ENCODE measurements around the gene TUG1. TPM values are rescaled to one million over a fixed set of nuclear protein-coding genes. Genes with fewer than 3 reads are reported as not detected.

TUG1 gene
- total RNA-seq, 4 donors from 2014 or later = 27.9 to 63.1 (median 41.5) TPM

DNA sequence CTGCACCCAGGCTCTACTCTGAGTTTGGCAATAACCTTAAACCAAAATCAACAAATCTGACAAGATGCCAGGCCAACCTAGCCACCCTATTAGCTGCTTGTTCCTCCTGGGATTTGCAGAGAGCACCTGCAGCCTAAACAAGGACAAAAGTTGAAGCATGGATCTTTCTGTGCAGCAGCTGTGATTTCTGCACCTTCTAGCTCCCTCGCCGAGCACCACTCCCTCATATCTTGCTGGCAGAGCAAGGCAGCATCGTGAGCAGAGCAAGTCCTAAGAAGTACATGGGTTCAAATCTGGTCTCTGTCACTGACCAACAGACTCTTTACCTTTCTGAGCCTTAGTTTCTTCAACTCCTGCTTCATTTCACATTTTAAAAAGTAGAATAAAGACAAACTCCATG is 38.8 kb upstream of the TUG1 start:
- 85 to 98% methylated on average over 3 of the region's 3 CpGs for whole genome bisulfite sequencing, 2 donors

GRCh38 chr22:30931541-30932300 is 37.3 kb upstream of the TUG1 start:
- no peak overlapping the region for H3K27ac ChIP-seq
- TF ChIP-seq POLR2A (IDR thresholded peaks at IDR 0.05) = no peak
- TF ChIP-seq, protein P1, sequence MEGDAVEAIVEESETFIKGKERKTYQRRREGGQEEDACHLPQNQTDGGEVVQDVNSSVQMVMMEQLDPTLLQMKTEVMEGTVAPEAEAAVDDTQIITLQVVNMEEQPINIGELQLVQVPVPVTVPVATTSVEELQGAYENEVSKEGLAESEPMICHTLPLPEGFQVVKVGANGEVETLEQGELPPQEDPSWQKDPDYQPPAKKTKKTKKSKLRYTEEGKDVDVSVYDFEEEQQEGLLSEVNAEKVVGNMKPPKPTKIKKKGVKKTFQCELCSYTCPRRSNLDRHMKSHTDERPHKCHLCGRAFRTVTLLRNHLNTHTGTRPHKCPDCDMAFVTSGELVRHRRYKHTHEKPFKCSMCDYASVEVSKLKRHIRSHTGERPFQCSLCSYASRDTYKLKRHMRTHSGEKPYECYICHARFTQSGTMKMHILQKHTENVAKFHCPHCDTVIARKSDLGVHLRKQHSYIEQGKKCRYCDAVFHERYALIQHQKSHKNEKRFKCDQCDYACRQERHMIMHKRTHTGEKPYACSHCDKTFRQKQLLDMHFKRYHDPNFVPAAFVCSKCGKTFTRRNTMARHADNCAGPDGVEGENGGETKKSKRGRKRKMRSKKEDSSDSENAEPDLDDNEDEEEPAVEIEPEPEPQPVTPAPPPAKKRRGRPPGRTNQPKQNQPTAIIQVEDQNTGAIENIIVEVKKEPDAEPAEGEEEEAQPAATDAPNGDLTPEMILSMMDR (IDR thresholded peaks at IDR 0.05) = no peak
- WGBS, 2 donors = 94 to 98% methylated on average over 4 of the region's 4 CpGs
- H3K36me3 ChIP-seq = peaks cover 42 to 100% (median 70%) of the 10 kb centered on the region in 3 donors
- H3K9me3 ChIP-seq = no peaks in the 10 kb centered on the region
- H3K4me3 ChIP-seq = no peak overlapping the region
- no peak for DNase-seq
- peaks cover 0 to under 1% (median 0%) of the 10 kb centered on the region in 3 donors for H3K4me1 ChIP-seq
- intact Hi-C loops (cut with DNase I) = no loop called here
- no peaks in the 10 kb centered on the region for H3K27me3 ChIP-seq

More for the DNA sequence above, 38.8 kb upstream of the TUG1 start:
- no peak overlapping the region for H3K4me3 ChIP-seq
- H3K9me3 ChIP-seq = no peaks in the 10 kb centered on the region
- H3K27me3 ChIP-seq = no peaks in the 10 kb centered on the region
- DNase-seq = no peak
- H3K4me1 ChIP-seq = no peaks in the 10 kb centered on the region
- intact Hi-C loops (cut with DNase I) = no loop called here
- TF ChIP-seq POLR2A (IDR thresholded peaks at IDR 0.05) = no peak
- TF ChIP-seq, protein P1 (IDR thresholded peaks at IDR 0.05) = no peak
- H3K36me3 ChIP-seq = peaks cover 41 to 100% (median 64%) of the 10 kb centered on the region in 3 donors
- no peak overlapping the region for H3K27ac ChIP-seq

- intact Hi-C loops (cut with DNase I) = no loop called here
- DNase-seq = no peak
- TF ChIP-seq POLR2A (IDR thresholded peaks at IDR 0.05) = no peak
- TF ChIP-seq, protein P1 (IDR thresholded peaks at IDR 0.05) = no peak
- no peaks in the 10 kb centered on the region for H3K27me3 ChIP-seq
- no peak overlapping the region for H3K27ac ChIP-seq
- H3K4me1 ChIP-seq = peaks cover 0 to 10% (median 0%) of the 10 kb centered on the region in 3 donors
- WGBS, 2 donors = 95 to 98% methylated on average over 7 to 9 of the region's 16 CpGs
- H3K9me3 ChIP-seq = no peaks in the 10 kb centered on the region
- H3K36me3 ChIP-seq = peaks cover 51 to 100% (median 66%) of the 10 kb centered on the region in 3 donors
- no peak overlapping the region for H3K4me3 ChIP-seq
These were observed 36.4 kb upstream of the TUG1 start for GRCh38 chr22:30932661-30933060.

- no peak overlapping the region for H3K27ac ChIP-seq
- intact Hi-C loops (cut with DNase I) = no loop called here
- no peaks in the 10 kb centered on the region for H3K9me3 ChIP-seq
- no peak for TF ChIP-seq POLR2A (IDR thresholded peaks at IDR 0.05)
- TF ChIP-seq, protein P1 (IDR thresholded peaks at IDR 0.05) = no peak
- no peaks in the 10 kb centered on the region for H3K27me3 ChIP-seq
- no peak for DNase-seq
- 87 to 89% methylated on average over 7 of the region's 7 CpGs for WGBS, 2 donors
- peaks cover 0 to 18% (median 0%) of the 10 kb centered on the region in 3 donors for H3K4me1 ChIP-seq
- peaks cover 54 to 100% (median 67%) of the 10 kb centered on the region in 3 donors for H3K36me3 ChIP-seq
- H3K4me3 ChIP-seq = no peak overlapping the region
These were observed 35.6 kb upstream of the TUG1 start for GRCh38 chr22:30933457-30933856.

GRCh38 chr22:30934053-30934452 is 35.0 kb upstream of the TUG1 start:
- H3K27me3 ChIP-seq = no peaks in the 10 kb centered on the region
- WGBS, 2 donors = 90 to 98% methylated on average over 6 to 8 of the region's 8 CpGs
- DNase-seq = no peak
- no peak overlapping the region for H3K4me3 ChIP-seq
- intact Hi-C loops (cut with DNase I) = no loop called here
- H3K27ac ChIP-seq = no peak overlapping the region
- TF ChIP-seq POLR2A (IDR thresholded peaks at IDR 0.05) = no peak
- TF ChIP-seq, protein P1 (IDR thresholded peaks at IDR 0.05) = no peak
- H3K36me3 ChIP-seq = peaks cover 54 to 100% (median 67%) of the 10 kb centered on the region in 3 donors
- peaks cover 0 to 24% (median 2%) of the 10 kb centered on the region in 3 donors for H3K4me1 ChIP-seq
- H3K9me3 ChIP-seq = no peaks in the 10 kb centered on the region
